Dedifferentiated amniotic fluid mesenchymal stem cell (primary cell): ENCODE results near the gene DLG3.
"Not testable (repeated sequence)": the region's sequence is repeated elsewhere in the genome, so short reads cannot be mapped to it uniquely, and the experiment has no call there.

Source experiments
- DNase-seq: peaks from one replicate; pipeline ENCODE4 v3.0.0-alpha.2; 2016; ENCODE audit errors: extremely low spot score

DLG3 gene

GRCh38 chrX:70444326-70444945, at the start of gene DLG3:
TSS of gene DLG3 (plus strand) at chrX:70444835. CDS start at chrX:70445202, 367 bp downstream.
- no peak for DNase-seq

DNA sequence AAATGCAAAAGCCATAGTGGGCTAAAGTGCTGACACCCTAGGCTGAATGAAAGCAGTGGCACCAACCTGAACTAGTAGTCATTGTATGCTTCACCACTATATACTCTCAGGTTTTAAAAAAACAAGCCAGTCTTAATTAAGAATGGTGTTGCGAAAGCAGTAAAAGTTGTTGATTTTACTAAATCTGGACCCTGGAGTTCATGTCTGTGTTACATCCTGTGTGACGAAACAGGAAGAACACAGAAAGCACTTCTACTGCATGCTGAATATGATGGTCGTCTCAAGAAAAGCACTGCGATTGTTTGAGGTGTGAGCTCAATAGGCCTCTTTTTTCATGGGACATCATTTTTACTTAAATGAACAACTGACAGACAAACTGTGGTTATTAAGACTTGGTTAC, 45.7 kb upstream of the DLG3 start:
- no peak for DNase-seq

DNA sequence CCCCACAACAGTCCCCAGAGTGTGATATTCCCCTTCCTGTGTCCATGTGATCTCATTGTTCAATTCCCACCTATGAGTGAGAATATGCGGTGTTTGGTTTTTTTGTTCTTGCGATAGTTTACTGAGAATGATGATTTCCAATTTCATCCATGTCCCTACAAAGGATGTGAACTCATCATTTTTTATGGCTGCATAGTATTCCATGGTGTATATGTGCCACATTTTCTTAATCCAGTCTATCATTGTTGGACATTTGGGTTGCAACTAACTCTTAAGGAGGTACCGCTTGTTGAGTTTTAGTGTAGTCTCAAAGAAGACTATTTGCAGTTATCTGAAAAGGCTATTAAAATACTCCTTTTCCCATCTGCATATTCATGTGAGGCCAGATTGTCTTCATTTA, 44.5 kb upstream of the DLG3 start:
- not testable (repeated sequence) for DNase-seq

- no peak for DNase-seq
These were observed 41.9 kb upstream of the DLG3 start for GRCh38 chrX:70402721-70403120.

- no peak for DNase-seq
These were observed 39.6 kb upstream of the DLG3 start for GRCh38 chrX:70405003-70405402.

DNA sequence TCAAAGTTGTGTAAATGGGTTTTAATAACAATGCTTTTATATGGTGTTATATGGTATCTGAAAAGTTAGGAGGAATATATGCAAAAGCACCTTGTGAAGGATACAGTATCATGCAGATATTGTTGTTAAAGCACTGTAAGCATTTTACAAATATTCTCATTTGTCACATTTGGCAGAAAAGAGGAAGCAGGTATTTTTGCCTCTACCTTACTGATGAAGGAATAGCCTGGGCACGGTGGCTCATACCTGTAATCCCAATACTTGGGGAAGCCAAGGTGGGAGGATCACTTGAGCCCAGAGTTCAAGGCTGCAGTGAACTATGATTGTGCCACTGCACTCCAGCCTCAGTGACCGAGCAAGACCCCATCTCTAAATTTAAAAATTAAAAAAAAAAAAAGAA, 33.7 kb upstream of the DLG3 start:
- no peak for DNase-seq

- no peak for DNase-seq
These were observed 33.2 kb upstream of the DLG3 start for GRCh38 chrX:70411475-70411874.

- no peak for DNase-seq
These were observed 23.0 kb upstream of the DLG3 start for GRCh38 chrX:70421618-70422017.

DNA sequence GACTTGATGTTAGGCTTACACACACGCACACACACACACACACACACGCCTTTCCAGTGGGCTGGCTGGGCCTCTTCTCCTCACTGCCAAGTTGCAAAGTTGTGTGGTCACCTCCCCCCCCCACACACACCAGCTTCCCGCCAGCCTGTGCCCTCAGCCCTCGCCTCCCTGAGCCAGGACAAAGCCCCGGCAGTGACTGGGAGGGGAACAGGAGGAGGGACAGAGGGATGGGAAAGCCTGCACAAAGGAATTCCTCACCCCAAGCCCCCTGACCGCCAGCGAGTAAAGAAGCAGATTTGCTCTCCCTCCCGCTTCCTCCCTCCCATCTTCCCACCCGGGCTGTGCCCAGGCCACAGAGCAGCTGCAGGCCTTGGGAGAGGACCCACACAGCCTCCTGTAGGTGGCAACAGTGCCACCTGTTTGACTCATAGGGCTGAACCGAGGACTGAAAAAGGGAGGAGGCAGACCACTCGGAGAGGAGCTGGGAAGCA, 21.7 kb upstream of the DLG3 start, which contains the start of gene GDPD2:
TSS of gene GDPD2 (plus strand) at position 464 of the 491 bp plus-strand sequence. CDS start 1,671 bp downstream, outside the sequence.
- no peak for DNase-seq

GRCh38 chrX:70423936-70424675, 20.5 kb upstream of the DLG3 start:
- no peak for DNase-seq

DNA sequence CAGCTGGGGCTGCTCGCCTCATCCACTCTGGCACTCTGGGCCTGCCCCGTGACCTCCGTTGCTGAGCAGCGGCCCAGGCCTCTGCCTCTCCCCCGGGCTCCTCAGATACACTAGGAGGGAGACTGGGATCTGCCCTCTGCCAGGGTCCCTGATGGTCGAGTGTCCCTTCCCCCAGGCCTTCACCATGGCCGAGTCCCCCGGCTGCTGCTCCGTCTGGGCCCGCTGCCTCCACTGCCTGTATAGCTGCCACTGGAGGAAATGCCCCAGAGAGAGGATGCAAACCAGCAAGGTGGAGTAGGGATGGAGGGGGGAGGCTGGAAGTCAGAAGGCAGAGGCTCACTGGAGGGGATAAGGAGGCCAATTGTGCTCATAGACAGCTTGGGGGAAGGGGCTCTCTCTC, 19.8 kb upstream of the DLG3 start:
- no peak for DNase-seq

- no peak for DNase-seq
These were observed 18.1 kb upstream of the DLG3 start for GRCh38 chrX:70426286-70427278.

DNA sequence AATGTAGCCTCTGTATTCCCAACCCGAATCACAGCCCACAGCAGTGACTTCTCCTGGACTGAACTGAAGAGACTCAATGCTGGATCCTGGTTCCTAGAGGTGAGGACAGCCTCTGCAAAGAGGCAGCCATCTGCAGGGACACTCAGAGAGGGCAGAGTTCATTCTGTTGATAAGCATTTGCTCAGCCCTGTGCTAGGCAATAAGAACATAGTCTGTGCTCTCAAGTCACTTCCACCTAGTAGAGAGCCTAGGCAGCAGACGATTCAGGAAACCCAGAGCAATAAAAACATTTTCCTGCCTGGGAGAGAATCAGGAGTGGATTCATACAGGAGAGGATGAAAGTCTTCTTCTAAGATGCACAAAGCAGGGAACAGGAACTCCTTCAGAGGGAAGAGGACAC, 17.3 kb upstream of the DLG3 start:
- no peak for DNase-seq

DNA sequence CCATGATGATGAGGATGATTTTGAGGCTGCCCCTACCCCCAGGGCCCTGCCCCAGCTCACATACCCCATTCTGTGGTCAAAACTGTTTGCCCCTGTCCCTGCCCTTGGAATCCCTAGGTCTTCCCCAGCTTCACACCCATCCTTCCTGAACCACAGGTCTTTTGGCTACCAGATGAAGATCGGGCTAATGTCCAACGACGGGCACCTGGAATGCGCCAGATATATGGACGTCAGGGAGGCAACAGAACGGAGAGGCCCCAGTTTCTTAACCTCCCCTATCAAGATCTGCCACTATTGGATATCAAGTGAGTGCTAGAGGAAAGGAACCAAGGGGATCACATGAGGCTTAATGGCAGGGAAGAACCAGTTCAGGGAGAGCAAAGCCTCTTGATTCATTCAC, 14.9 kb upstream of the DLG3 start:
- DNase-seq: no peak

GRCh38 chrX:70432936-70433847, 11.4 kb upstream of the DLG3 start:
- DNase-seq: no peak

GRCh38 chrX:70433848-70434351, 10.7 kb upstream of the DLG3 start:
- no peak for DNase-seq

- peak; percentile 39 for DNase-seq
These were observed 10.2 kb upstream of the DLG3 start for GRCh38 chrX:70434352-70434866.

DNA sequence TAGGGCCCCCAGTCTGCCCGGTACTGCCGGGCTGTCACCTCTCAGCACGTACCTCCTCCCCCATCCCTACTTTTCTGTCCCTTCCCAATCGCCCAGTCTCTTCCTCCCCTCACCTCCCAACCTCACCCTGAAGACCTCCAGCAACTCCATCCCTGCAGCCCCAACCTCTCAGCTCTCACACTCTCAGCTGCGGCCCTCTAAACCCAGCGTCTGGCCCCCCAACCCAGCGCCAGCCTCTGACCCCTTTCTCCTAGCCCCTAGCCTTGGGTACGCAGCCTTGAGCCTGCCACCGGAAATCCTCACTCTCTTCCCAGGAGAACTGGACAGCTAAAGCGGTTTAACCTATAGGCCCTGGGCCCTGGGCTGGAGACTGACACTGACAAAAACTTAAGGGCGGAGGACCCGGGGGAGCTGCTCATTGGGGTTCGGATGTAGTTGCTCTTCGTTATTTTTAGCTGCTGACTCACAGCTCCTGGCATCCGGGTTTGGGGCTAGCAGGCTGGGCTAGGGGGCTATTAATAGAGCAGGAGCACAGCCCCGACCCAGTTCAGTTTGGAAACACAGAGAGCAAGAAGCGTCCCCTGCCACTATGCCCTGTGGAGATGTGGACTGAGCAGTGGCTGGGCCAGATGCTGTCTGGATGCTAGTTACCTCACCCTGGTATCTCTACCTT, 9.6 kb upstream of the DLG3 start:
- no peak for DNase-seq

DNA sequence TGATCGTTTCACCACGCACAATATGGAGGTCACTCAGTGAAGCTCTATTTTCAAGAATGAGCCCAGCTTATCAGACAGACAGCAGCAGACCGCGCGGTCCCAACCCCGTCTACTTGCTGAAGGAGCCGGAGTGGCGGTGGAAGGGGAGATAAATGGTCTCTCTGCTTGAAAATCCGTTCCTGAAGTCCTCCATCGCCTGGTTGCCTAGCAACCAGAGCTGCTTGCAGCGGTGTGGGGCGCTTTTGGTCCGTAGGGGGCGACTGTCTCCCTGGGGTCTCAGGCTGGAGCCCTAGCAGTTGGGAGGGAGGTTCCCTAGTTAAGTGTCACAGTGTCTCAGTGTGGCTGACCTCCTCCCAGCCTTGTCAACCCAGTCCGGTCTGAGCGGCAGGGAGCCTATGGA, 8.3 kb upstream of the DLG3 start:
- DNase-seq: no peak

DNA sequence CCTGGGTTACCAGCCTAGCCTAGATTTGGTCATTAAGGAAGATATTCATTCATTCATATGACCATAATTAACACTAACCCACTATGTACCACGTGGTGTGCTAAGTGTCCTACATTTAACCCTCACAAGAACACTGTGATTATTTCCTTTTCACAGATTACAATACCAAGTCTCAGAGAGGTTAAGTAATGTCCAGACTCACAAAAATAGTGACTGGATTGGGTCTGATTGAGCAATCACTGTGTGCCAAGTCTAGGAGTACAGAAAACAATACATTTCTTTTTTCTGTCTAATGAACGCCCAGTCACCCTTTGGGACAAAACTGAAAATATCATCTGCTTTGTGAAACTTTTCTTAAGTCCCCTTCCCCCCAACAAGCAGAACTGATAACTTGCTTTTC, 7.6 kb upstream of the DLG3 start:
- DNase-seq: no peak
